Central memory CD8-positive, alpha-beta T cell (primary cell): ENCODE results near the gene PRR33.

Experiments used
- ATAC-seq: fragments of 150-1000 bp; cut with Tn5 transposase; replicated peaks from 2 replicates; pipeline ENCODE4 v1.10.0; 2022; ENCODE audit warnings: mild to moderate bottlenecking, moderate FRiP score, moderate number of reproducible peaks; ENCODE audit not compliant: poor library complexity, severe bottlenecking; ENCODE audit errors: extremely low read depth
- DNase-seq, 2 donors: peaks; one replicate each; pipeline ENCODE4 v3.0.0; 2021; ENCODE audit warnings: low spot score in 2 of 2
- H3K27ac Mint-ChIP-seq: one replicate; pipeline ENCODE4 v1.8.0; 2022; ENCODE audit warnings: low read depth, mild to moderate bottlenecking, moderate library complexity, mixed read lengths
- H3K27me3 Mint-ChIP-seq: one replicate; pipeline ENCODE4 v1.8.0; 2022; ENCODE audit warnings: mixed read lengths
- H3K36me3 Mint-ChIP-seq: one replicate; pipeline ENCODE4 v1.8.0; 2022; ENCODE audit warnings: mild to moderate bottlenecking, moderate library complexity, mixed read lengths; ENCODE audit not compliant: insufficient read depth
- H3K4me1 Mint-ChIP-seq: one replicate; pipeline ENCODE4 v1.8.0; 2022; ENCODE audit warnings: mixed read lengths
- H3K4me3 Mint-ChIP-seq: one replicate; pipeline ENCODE4 v1.8.0; 2022; ENCODE audit warnings: mild to moderate bottlenecking, moderate library complexity, mixed read lengths
- H3K9me3 Mint-ChIP-seq: one replicate; pipeline ENCODE4 v1.8.0; 2022; ENCODE audit warnings: mixed read lengths

The PRR33 gene

GRCh38 chr11:1932681-1933080 lies 41.0 kb upstream of the PRR33 start:
- no peak overlapping the region for H3K4me3 Mint-ChIP-seq
- no peaks in the 10 kb centered on the region for H3K4me1 Mint-ChIP-seq
- no peaks in the 10 kb centered on the region for H3K27me3 Mint-ChIP-seq
- no peak overlapping the region for H3K27ac Mint-ChIP-seq
- H3K36me3 Mint-ChIP-seq = peaks cover 6% of the 10 kb centered on the region
- no peaks in the 10 kb centered on the region for H3K9me3 Mint-ChIP-seq
- ATAC-seq (no peak), DNase-seq (no peak)

GRCh38 chr11:1932105-1932480 lies 40.4 kb upstream of the PRR33 start:
- H3K4me3 Mint-ChIP-seq = no peak overlapping the region
- H3K9me3 Mint-ChIP-seq = no peaks in the 10 kb centered on the region
- no peaks in the 10 kb centered on the region for H3K4me1 Mint-ChIP-seq
- no peak overlapping the region for H3K27ac Mint-ChIP-seq
- no peaks in the 10 kb centered on the region for H3K27me3 Mint-ChIP-seq
- H3K36me3 Mint-ChIP-seq = peaks cover 6% of the 10 kb centered on the region
- no peak for ATAC-seq
- no peak for DNase-seq

GRCh38 chr11:1931341-1932104 lies 39.8 kb upstream of the PRR33 start:
- DNase-seq (no peak), ATAC-seq (no peak)
- H3K36me3 Mint-ChIP-seq = peaks cover 7% of the 10 kb centered on the region
- H3K27me3 Mint-ChIP-seq = peaks cover 6% of the 10 kb centered on the region
- no peaks in the 10 kb centered on the region for H3K9me3 Mint-ChIP-seq
- no peak overlapping the region for H3K27ac Mint-ChIP-seq
- H3K4me1 Mint-ChIP-seq = no peaks in the 10 kb centered on the region
- no peak overlapping the region for H3K4me3 Mint-ChIP-seq

GRCh38 chr11:1930462-1930830 lies 38.8 kb upstream of the PRR33 start:
- Mint-ChIP-seq H3K36me3 (peaks cover 10% of the 10 kb centered on the region), H3K27me3 (peaks cover 11% of the 10 kb centered on the region), H3K27ac (no peak overlapping the region), H3K4me1 (no peaks in the 10 kb centered on the region), H3K4me3 (no peak overlapping the region), H3K9me3 (no peaks in the 10 kb centered on the region)
- DNase-seq (no peak), ATAC-seq (no peak)

GRCh38 chr11:1929621-1930461 lies 38.1 kb upstream of the PRR33 start:
- no peak overlapping the region for H3K4me3 Mint-ChIP-seq
- no peaks in the 10 kb centered on the region for H3K4me1 Mint-ChIP-seq
- no peak for DNase-seq
- H3K9me3 Mint-ChIP-seq = no peaks in the 10 kb centered on the region
- H3K27ac Mint-ChIP-seq = no peak overlapping the region
- H3K27me3 Mint-ChIP-seq = peaks cover 11% of the 10 kb centered on the region
- ATAC-seq = no peak
- peaks cover 9% of the 10 kb centered on the region for H3K36me3 Mint-ChIP-seq

GRCh38 chr11:1928891-1929541 lies 37.3 kb upstream of the PRR33 start:
- Mint-ChIP-seq H3K4me3 (no peak overlapping the region), H3K36me3 (peaks cover 10% of the 10 kb centered on the region), H3K27ac (no peak overlapping the region), H3K9me3 (no peaks in the 10 kb centered on the region), H3K27me3 (peaks cover 14% of the 10 kb centered on the region), H3K4me1 (peaks cover 1% of the 10 kb centered on the region)
- DNase-seq (no peak), ATAC-seq (no peak)

GRCh38 chr11:1928470-1928890 lies 36.8 kb upstream of the PRR33 start:
- DNase-seq (no peak), ATAC-seq (no peak)
- no peak overlapping the region for H3K27ac Mint-ChIP-seq
- peaks cover 7% of the 10 kb centered on the region for H3K4me1 Mint-ChIP-seq
- peaks cover 10% of the 10 kb centered on the region for H3K36me3 Mint-ChIP-seq
- peaks cover 19% of the 10 kb centered on the region for H3K27me3 Mint-ChIP-seq
- no peak overlapping the region for H3K4me3 Mint-ChIP-seq
- H3K9me3 Mint-ChIP-seq = no peaks in the 10 kb centered on the region

GRCh38 chr11:1927848-1928469 lies 36.3 kb upstream of the PRR33 start:
- peaks cover 12% of the 10 kb centered on the region for H3K4me1 Mint-ChIP-seq
- no peak overlapping the region for H3K4me3 Mint-ChIP-seq
- H3K27me3 Mint-ChIP-seq = peaks cover 25% of the 10 kb centered on the region
- H3K9me3 Mint-ChIP-seq = no peaks in the 10 kb centered on the region
- DNase-seq = no peak
- ATAC-seq = no peak
- peaks cover 10% of the 10 kb centered on the region for H3K36me3 Mint-ChIP-seq
- H3K27ac Mint-ChIP-seq = no peak overlapping the region

GRCh38 chr11:1927026-1927847 lies 35.5 kb upstream of the PRR33 start:
- Mint-ChIP-seq H3K9me3 (no peaks in the 10 kb centered on the region), H3K4me3 (no peak overlapping the region), H3K27me3 (peaks cover 32% of the 10 kb centered on the region), H3K36me3 (peaks cover 10% of the 10 kb centered on the region), H3K4me1 (peaks cover 17% of the 10 kb centered on the region), H3K27ac (no peak overlapping the region)
- no peak for DNase-seq
- ATAC-seq = no peak

- DNase-seq (no peak), ATAC-seq (no peak)
- no peak overlapping the region for H3K27ac Mint-ChIP-seq
- peaks cover 17% of the 10 kb centered on the region for H3K4me1 Mint-ChIP-seq
- no peaks in the 10 kb centered on the region for H3K9me3 Mint-ChIP-seq
- peaks cover 32% of the 10 kb centered on the region for H3K27me3 Mint-ChIP-seq
- no peak overlapping the region for H3K4me3 Mint-ChIP-seq
- peaks cover 11% of the 10 kb centered on the region for H3K36me3 Mint-ChIP-seq
Observed at GRCh38 chr11:1926156-1927025, 34.7 kb upstream of the PRR33 start.

GRCh38 chr11:1925373-1926155 lies 33.9 kb upstream of the PRR33 start:
- ATAC-seq (no peak), DNase-seq (no peak)
- Mint-ChIP-seq H3K9me3 (no peaks in the 10 kb centered on the region), H3K4me1 (peaks cover 17% of the 10 kb centered on the region), H3K27me3 (peaks cover 32% of the 10 kb centered on the region), H3K27ac (no peak overlapping the region), H3K36me3 (peaks cover 12% of the 10 kb centered on the region), H3K4me3 (no peak overlapping the region)
